ENCODE data around the gene CST3.
"Not testable (repeated sequence)": the region's sequence is repeated elsewhere in the genome, so short reads cannot be mapped to it uniquely, and the experiment has no call there.

Gene CST3

GRCh38 chr20:23637282-23638221, at the start of gene CST3:
CST3 (minus strand) TSS chr20:23637955; CDS start chr20:23637862, 93 bp downstream.
- DNase-seq (ENCODE audit: low read depth), result peak; percentile 92

GRCh38 chr20:23686046-23686750, 48.4 kb upstream of the CST3 start:
- DNase-seq (ENCODE audit: low read depth), result no peak

GRCh38 chr20:23685529-23685896, 47.8 kb upstream of the CST3 start:
- not testable (repeated sequence) for DNase-seq (ENCODE audit: low read depth)

- DNase-seq (ENCODE audit: low read depth), result no peak
Measured at GRCh38 chr20:23684261-23684660, 46.5 kb upstream of the CST3 start.

GRCh38 chr20:23683807-23684206, 46.1 kb upstream of the CST3 start:
- DNase-seq (ENCODE audit: low read depth), result no peak

GRCh38 chr20:23683281-23683680, 45.5 kb upstream of the CST3 start:
- DNase-seq (ENCODE audit: low read depth), result no peak

GRCh38 chr20:23680146-23680545, 42.4 kb upstream of the CST3 start:
- no peak for DNase-seq (ENCODE audit: low read depth)

- no peak for DNase-seq (ENCODE audit: low read depth)
Measured at GRCh38 chr20:23679133-23680092, 41.7 kb upstream of the CST3 start.

- DNase-seq (ENCODE audit: low read depth), result no peak
Measured at GRCh38 chr20:23673209-23673608, 35.5 kb upstream of the CST3 start.

- DNase-seq (ENCODE audit: low read depth), result no peak
Measured at GRCh38 chr20:23672158-23672557, 34.4 kb upstream of the CST3 start.

- DNase-seq (ENCODE audit: low read depth), result no peak
Measured at GRCh38 chr20:23671479-23671878, 33.7 kb upstream of the CST3 start.

- no peak for DNase-seq (ENCODE audit: low read depth)
Measured at GRCh38 chr20:23670361-23670760, 32.6 kb upstream of the CST3 start.

- no peak for DNase-seq (ENCODE audit: low read depth)
Measured at GRCh38 chr20:23669866-23670265, 32.1 kb upstream of the CST3 start.

GRCh38 chr20:23669327-23669726, 31.6 kb upstream of the CST3 start:
- DNase-seq (ENCODE audit: low read depth), result no peak

- DNase-seq (ENCODE audit: low read depth), result peak; percentile 60
Measured at GRCh38 chr20:23668477-23668951, 30.8 kb upstream of the CST3 start.

GRCh38 chr20:23667666-23668065, 29.9 kb upstream of the CST3 start:
- DNase-seq (ENCODE audit: low read depth), result no peak

- no peak for DNase-seq (ENCODE audit: low read depth)
Measured at GRCh38 chr20:23666698-23667097, 28.9 kb upstream of the CST3 start.

- DNase-seq (ENCODE audit: low read depth), result peak; percentile 22
Measured at GRCh38 chr20:23666189-23666588, 28.4 kb upstream of the CST3 start.

- DNase-seq (ENCODE audit: low read depth), result no peak
Measured at GRCh38 chr20:23664954-23665353, 27.2 kb upstream of the CST3 start.

GRCh38 chr20:23664046-23664445, 26.3 kb upstream of the CST3 start:
- DNase-seq (ENCODE audit: low read depth), result not testable (repeated sequence)

- DNase-seq (ENCODE audit: low read depth), result no peak
Measured at GRCh38 chr20:23663180-23663579, 25.4 kb upstream of the CST3 start.

All from EH (cell line).